Measurements from ENCODE around the gene VSTM4. TPM values are rescaled to one million over a fixed set of nuclear protein-coding genes. Genes with fewer than 3 reads are reported as not detected.

The VSTM4 gene
- total RNA-seq, 1 donor from 2014 or later = 1.6 TPM

DNA sequence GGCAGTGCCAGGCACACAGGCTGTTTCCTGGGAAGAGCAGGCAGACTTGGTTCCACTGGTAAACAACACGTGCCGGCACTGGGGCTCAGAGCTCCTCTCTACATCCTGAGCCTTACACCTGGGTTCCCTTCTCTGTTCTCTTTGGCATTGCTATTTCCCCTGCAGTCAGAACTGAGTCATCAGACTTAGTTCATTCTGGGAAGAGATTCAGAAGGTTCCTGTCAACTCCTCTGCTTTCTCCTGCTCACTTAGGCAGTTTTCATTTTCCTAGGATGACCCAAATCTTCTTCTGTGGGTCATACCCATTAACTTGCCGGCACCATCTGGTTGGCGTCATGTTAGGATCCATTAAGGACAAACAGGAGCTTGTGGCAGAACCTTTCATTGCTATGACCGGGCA, 142.3 kb downstream of the VSTM4 start:
- DNase-seq (ENCODE audit: low read depth in 2 of 2) = no peak

DNA sequence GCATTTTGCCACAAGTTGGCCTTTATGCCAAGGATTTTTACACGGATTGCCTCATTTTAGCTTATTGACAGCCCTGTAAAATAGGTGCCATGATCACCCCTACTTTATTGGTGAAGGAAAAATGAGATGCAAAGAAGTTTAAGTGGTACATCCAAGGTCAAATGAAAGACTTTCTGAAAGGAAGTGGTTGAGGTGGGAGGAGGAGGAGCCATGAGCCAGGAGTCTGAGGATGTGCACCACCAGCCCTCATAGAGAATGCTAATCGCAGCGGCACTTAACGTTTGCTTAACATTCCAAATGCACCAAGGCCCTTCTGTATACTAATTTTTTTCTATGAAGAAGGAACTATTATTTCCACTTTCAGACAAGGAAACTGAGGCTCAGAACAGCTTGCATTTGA, 144.7 kb downstream of the VSTM4 start:
- DNase-seq (ENCODE audit: low read depth in 2 of 2) = no peak

DNA sequence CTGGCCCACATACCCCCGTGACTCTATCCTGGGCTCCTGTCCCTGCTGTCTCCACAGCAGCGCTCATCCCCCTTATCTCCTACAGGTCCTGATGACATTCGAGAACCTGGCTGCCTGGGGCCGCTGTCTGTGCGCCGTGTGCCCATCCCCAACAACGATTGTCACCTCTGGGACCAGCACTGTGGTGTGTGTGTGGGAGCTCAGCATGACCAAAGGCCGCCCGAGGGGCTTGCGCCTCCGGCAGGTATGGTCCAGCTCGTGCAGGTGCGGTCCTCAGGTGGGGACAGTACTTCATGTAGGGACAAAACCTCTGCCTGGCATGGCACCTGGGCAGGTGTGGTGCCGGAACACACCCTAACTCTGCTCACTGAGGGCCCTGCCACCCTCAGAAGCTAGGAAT, 145.3 kb downstream of the VSTM4 start:
- no peak for DNase-seq (ENCODE audit: low read depth in 2 of 2)

DNA sequence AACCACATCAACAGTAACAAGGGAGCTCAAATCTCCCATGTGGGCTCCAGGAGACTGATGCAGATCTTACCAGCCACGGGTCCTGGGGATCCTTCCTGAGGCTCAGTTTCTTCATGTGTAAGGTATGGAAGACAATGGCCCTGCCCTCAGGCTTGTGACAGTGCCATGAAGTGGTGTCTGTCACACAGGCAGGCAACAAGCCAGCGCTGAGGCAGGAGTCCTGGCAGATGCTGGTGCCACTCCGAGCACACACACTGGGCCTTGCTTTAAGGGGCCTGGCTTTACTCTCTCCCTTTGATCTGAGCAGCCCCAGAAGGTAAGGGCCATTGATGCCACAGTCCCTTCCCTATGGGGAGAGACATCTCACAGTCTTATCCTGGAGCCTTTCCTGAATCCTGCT, 147.3 kb downstream of the VSTM4 start:
- DNase-seq (ENCODE audit: low read depth in 2 of 2) = no peak

DNA sequence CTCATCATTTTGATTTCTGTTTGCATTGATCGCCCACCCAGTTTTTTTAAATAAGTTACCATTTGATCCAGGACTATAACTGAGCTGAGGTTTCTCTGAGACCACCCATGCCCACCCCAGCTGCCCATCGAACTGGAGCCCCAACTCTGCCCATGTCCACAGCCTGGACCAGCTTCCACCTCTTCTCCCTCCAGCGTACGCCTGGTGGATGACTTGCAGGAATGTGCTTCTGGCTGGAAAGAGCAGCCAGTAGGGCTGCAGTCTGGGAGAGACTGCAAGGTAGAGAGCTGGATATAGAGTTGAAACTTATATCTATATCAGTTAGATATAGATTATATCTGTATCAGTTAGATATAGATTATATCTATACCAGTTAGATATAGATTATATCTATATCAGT, 149.9 kb downstream of the VSTM4 start:
- DNase-seq (ENCODE audit: low read depth in 2 of 2) = no peak

Other genes with a start within 250 kb of the VSTM4 start
- not detected in 2 replicates for gene LRRC18, start 175.7 kb downstream of the VSTM4 start, total RNA-seq
- gene FAM170B, start 18.5 kb upstream of the VSTM4 start, total RNA-seq = not detected in 2 replicates
- 4.8 and 6.1 TPM in 2 replicates for gene TMEM273, start 72.9 kb upstream of the VSTM4 start, total RNA-seq
- not detected in 2 replicates for gene C10orf71, start 183.6 kb upstream of the VSTM4 start, total RNA-seq